Measurements from ENCODE around the gene HNRNPAB. TPM values are rescaled to one million over a fixed set of nuclear protein-coding genes. Genes with fewer than 3 reads are reported as not detected.
"Not testable (repeated sequence)": the region's sequence is repeated elsewhere in the genome, so short reads cannot be mapped to it uniquely, and the experiment has no call there.

The HNRNPAB gene
- total RNA-seq, 2 experiments from 2014 or later = 185 to 215 TPM

DNA sequence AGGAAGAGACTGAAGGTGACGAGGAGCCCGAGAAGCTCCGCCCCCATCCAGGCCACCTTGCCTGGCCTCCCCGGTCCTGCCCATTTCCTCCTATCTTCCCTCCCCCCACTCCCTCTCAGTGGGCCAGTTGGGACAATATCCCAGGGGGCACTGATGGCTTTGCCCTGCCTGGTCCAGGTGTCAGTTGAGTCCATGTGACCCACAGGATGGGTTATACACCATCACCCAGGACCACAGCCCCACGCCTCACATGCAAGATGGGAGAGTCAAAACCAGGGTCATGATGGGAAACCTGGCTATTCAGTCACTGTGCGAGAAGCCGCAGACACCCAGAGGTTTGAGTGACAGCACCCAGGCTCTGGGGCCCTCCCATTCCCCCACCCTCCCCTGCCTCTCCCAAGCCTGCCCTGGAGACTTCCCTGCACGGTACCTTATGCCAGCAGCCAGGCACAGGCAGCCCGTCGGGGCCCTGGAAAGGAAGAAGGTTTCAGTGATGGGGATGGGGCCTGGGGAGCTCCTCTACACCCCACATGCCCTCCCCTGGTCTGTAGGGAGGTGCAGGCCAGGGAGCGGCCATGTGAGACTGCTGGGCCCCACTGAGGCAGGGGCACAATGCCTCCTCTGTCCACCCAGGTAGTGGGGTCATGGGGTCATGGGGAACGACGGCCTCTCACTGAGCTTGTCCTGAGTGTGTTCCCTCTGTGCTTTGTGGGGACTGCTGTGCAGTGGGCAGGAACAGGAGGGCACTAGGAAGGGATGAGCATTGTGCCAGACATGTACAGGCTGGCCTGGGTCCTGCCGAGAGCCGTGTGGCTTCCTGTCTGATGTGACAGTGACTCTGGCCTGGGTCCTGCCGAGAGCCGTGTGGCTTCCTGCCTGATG, 34.6 kb downstream of the HNRNPAB start:
- H3K9me3 Mint-ChIP-seq = no peaks in the 10 kb centered on the region
- no peaks in the 10 kb centered on the region for H3K36me3 Mint-ChIP-seq (ENCODE audit: low read depth)
- ChIA-PET CTCF (interaction anchor here (1.4 to 2.2 kb wide), 2 partner anchors 11 to 38 kb away, joined by 3 to 6 read pairs; no protein-coding TSS in a partner anchor), POLR2A (no interaction called here)
- DNase-seq = peak; percentile 26
- no peaks in the 10 kb centered on the region for H3K27me3 Mint-ChIP-seq
- peak overlapping the region; percentile 94 for H3K27ac Mint-ChIP-seq
- no peak overlapping the region for H3K4me3 Mint-ChIP-seq
- peaks cover 77% of the 10 kb centered on the region for H3K4me1 Mint-ChIP-seq

DNA sequence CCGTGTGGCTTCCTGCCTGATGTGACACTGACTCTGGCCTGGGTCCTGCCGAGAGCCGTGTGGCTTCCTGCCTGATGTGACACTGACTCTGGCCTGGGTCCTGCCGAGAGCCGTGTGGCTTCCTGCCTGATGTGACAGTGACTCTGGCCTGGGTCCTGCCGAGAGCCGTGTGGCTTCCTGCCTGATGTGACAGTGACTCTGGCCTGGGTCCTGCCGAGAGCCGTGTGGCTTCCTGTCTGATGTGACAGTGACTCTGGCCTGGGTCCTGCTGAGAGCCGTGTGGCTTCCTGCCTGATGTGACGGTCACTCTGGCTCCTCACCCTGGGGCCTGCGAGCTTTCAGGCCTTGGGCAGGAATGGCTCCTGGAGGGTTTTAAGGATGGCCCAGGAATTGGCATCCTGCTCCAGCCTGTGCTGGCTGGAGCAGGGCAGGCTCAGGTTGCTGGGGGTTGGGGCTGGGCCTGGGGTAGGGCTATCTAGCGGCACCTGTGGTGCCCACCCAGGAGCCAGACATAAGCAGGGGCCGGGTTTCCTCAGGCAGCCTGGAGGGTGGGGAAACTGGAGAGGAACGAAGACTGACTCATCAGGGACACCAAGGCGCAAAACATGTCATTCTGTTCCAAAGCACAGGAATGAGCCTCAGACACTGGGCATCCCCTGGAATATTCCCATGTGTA, 35.4 kb downstream of the HNRNPAB start:
- H3K36me3 Mint-ChIP-seq (ENCODE audit: low read depth); POLR2A ChIA-PET; H3K9me3 Mint-ChIP-seq; H3K27me3 Mint-ChIP-seq: not testable (repeated sequence)
- Mint-ChIP-seq H3K27ac (peak overlapping the region; percentile 90), H3K4me1 (peaks cover 69% of the 10 kb centered on the region), H3K4me3 (peak overlapping the region; percentile 36)
- CTCF ChIA-PET = interaction anchor here (2.2 kb wide), 1 partner anchor 12 kb away, joined by 6 read pairs; no protein-coding TSS in a partner anchor
- peak; percentile 33 for DNase-seq

DNA sequence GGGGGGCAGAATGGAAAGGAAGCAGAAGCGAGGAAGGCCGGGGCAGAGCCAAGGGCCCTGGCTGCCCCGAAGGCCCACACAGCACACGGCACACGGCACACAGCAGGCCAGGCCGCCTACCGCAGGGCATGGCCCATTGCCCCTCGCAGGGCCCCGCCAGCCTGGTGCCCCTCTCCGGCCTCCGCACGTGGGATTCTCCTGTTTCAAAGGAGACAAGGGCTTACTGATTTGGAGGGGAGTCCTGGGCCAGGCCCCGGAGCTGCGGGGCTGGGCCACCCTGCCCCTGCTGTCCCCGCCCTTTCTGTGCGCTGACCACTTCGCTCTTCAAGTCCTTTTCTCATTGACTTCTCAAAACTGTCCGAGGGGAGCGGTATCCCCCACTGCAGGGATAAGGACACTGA, 36.0 kb downstream of the HNRNPAB start:
- no peaks in the 10 kb centered on the region for H3K27me3 Mint-ChIP-seq
- peaks cover 63% of the 10 kb centered on the region for H3K4me1 Mint-ChIP-seq
- ChIA-PET POLR2A (no interaction called here), CTCF (no interaction called here)
- peak overlapping the region; percentile 95 for H3K27ac Mint-ChIP-seq
- H3K36me3 Mint-ChIP-seq (ENCODE audit: low read depth) = no peaks in the 10 kb centered on the region
- no peak for DNase-seq
- H3K4me3 Mint-ChIP-seq = peak overlapping the region; percentile 71
- H3K9me3 Mint-ChIP-seq = no peaks in the 10 kb centered on the region

DNA sequence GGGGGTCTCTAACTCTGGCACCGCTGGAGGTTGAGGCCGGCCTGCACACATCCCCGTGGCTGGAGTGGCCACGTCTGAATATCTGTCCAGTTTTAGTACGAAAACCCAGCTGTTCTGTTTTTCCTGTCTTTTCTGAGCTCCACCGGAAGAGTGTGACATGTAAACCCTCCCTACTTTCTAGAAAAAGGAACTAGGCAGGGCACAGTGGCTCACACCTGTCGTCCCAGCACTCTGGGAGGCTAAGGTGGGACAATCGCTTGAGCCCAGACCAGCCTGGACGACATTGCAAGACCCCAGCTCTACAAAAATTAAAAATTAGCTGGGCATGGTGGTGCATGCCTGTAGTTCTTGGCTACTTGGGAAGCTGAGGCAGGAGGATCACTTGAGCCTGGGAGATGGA, 36.4 kb downstream of the HNRNPAB start:
- DNase-seq = no peak
- Mint-ChIP-seq H3K9me3 (no peaks in the 10 kb centered on the region), H3K4me1 (peaks cover 59% of the 10 kb centered on the region), H3K36me3 (ENCODE audit: low read depth) (no peaks in the 10 kb centered on the region), H3K27me3 (no peaks in the 10 kb centered on the region), H3K4me3 (peak overlapping the region; percentile 71), H3K27ac (peak overlapping the region; percentile 95)
- ChIA-PET POLR2A (no interaction called here), CTCF (interaction anchor here (0.9 kb wide), 1 partner anchor 11 kb away, joined by 3 read pairs; no protein-coding TSS in a partner anchor)

DNA sequence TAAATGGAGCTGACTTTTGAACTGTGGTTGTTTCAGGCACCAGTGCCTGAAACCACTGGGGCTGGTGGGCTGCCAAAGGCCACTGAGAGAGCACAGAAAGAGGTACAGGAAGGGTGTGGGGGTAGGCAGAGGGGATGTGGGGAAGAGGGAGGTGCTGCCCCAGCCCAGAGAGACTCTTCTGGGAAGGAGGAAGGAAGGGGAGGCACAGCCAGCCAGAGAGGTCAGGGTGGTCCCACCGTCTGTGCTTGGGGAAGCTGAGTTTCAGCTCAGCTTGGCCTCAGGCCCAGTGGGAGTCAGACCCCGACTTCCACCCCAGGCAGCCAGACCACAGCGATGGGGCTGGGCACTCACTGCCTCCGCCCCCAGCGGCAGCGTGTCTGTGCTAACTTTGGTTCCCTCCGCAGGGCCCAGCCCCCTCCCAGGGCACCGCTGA, 36.9 kb downstream of the HNRNPAB start:
- Mint-ChIP-seq H3K4me3 (peak overlapping the region; percentile 71), H3K4me1 (peaks cover 57% of the 10 kb centered on the region), H3K27me3 (no peaks in the 10 kb centered on the region), H3K27ac (peak overlapping the region; percentile 95), H3K36me3 (ENCODE audit: low read depth) (no peaks in the 10 kb centered on the region), H3K9me3 (no peaks in the 10 kb centered on the region)
- CTCF ChIA-PET = interaction anchor here (0.9 kb wide), 1 partner anchor 10 kb away, joined by 3 read pairs; no protein-coding TSS in a partner anchor
- no peak for DNase-seq
- POLR2A ChIA-PET = no interaction called here

DNA sequence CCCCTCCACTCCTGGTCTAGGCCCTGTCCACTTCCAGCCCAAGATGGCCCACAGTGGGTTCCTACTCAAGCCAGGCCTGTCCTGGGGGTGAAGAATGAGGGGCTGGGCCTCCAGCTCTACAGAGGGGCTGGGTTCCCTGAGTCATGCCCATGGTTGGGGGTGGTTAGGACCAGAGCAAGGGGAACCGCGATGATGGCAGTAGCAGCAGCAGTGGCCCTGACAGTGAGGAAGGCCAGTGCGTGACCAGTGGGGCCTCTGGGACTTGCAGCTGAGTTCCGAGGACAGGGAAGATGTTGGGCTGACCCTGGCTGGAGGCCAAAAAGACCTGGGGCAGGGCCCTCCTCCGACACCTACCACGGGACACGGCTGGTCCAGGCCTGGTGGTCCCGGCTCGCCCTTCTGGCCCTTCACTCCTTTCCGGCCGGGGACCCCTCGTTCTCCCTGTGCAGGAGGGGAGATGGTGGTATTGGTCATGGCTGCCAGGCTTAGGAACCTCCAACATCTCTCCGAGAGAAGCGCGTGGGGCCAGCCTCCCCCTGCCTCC, 37.4 kb downstream of the HNRNPAB start:
- DNase-seq = no peak
- Mint-ChIP-seq H3K4me1 (peaks cover 52% of the 10 kb centered on the region), H3K27ac (peak overlapping the region; percentile 50), H3K4me3 (peak overlapping the region; percentile 71), H3K36me3 (ENCODE audit: low read depth) (no peaks in the 10 kb centered on the region), H3K27me3 (no peaks in the 10 kb centered on the region), H3K9me3 (no peaks in the 10 kb centered on the region)
- CTCF ChIA-PET = interaction anchor here (0.9 kb wide), 1 partner anchor 10 kb away, joined by 3 read pairs; no protein-coding TSS in a partner anchor
- POLR2A ChIA-PET = no interaction called here

DNA sequence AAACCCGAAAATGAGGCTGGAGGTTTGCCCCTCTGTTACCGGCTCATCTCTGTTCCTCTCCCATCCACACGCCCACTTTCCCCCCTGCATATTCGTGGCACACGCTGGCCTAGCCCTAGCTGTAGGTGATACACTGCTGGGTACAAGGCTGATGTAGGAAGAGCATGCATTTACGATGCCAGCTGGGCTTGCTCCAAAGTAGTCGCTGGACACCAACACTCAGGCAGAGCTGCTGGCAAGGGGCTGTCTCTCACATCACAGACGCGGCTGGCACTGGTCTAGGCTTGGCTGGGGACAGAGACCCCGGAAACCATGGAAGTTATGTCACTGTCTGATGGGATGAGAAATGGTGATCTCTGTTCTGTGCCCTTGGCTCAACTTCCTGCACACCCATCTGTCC, 38.1 kb downstream of the HNRNPAB start:
- DNase-seq = no peak
- CTCF ChIA-PET = no interaction called here
- POLR2A ChIA-PET = no interaction called here
- peak overlapping the region; percentile 58 for H3K27ac Mint-ChIP-seq
- H3K9me3 Mint-ChIP-seq = no peaks in the 10 kb centered on the region
- H3K4me3 Mint-ChIP-seq = peak overlapping the region; percentile 37
- H3K27me3 Mint-ChIP-seq = no peaks in the 10 kb centered on the region
- H3K4me1 Mint-ChIP-seq = peaks cover 46% of the 10 kb centered on the region
- no peaks in the 10 kb centered on the region for H3K36me3 Mint-ChIP-seq (ENCODE audit: low read depth)

DNA sequence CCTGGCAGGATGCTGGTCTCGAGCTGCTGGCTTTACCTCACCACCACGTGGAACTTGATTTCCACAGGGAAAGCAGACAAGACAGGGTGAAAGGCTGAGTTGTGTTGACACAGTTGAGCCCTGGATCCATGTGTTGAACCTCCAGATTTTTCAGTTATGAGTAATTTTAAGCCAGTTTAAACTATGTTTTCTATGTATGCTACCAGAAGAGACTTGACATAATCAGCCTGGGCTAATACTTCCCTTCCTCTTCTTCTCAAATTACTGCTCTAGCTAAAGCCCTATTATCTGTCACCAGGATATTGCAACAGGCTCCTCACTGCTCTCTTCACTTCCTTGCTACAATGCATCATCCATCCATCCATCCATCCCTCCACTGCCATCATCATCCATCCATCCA, 40.2 kb downstream of the HNRNPAB start:
- Mint-ChIP-seq H3K27me3 (no peaks in the 10 kb centered on the region), H3K9me3 (no peaks in the 10 kb centered on the region), H3K4me3 (no peak overlapping the region), H3K36me3 (ENCODE audit: low read depth) (no peaks in the 10 kb centered on the region), H3K27ac (no peak overlapping the region), H3K4me1 (peaks cover 36% of the 10 kb centered on the region)
- CTCF ChIA-PET = interaction anchor here (1.6 kb wide), 1 partner anchor 10 kb away, joined by 9 read pairs; no protein-coding TSS in a partner anchor
- DNase-seq = no peak
- POLR2A ChIA-PET = no interaction called here

DNA sequence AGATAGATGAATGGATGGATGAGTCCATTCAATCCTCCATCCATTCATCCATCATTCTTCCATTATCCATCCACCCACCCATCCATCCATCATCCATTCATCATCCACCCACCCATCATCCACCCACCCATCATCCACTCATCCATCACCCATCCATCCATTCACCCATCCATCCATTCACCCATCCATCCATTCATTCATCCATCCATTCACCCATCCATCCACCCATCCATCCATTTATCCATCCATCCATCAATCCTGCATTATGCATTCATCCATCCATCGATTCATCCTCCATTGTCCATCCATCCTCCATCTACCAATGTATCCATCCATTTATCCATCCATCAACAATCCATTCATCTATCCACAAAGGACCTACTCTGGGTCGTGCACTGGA, 41.1 kb downstream of the HNRNPAB start:
- no peak for DNase-seq
- Mint-ChIP-seq H3K4me1 (peaks cover 38% of the 10 kb centered on the region), H3K4me3 (no peak overlapping the region), H3K27me3 (no peaks in the 10 kb centered on the region), H3K27ac (no peak overlapping the region), H3K9me3 (no peaks in the 10 kb centered on the region), H3K36me3 (ENCODE audit: low read depth) (no peaks in the 10 kb centered on the region)
- ChIA-PET POLR2A (no interaction called here), CTCF (no interaction called here)

DNA sequence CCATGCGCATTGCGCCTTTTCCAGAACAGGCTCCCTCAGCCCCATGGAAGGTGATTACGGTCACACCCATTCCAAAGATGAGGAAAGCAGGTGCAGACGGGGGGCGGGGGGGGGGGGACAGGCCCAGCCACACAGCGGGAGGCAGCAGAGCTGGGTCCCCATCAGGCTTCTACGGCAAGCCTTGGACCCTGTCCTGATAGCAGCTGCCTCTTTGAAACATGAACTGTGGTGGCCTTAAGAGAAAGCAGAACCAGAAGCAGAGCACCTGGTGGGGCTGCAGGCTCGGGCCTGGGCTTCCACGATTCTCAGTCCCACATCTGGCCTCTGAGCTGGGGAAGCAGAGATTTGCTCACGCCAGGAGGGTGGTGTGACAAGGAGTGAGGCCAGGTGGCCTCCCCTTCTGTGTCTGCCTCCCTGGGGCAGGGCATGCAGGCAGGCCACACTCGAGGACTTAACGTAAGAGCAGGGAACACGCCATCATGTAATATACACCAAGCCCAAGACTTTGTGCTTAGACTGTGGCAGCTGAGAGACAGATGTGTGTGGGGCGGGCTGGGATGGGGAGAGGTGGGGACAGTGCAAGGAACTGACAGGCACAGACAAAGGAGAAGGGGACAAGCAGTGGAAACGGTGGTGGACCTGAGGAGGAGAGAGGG, 42.4 kb downstream of the HNRNPAB start:
- CTCF ChIA-PET = no interaction called here
- H3K9me3 Mint-ChIP-seq = no peaks in the 10 kb centered on the region

DNA sequence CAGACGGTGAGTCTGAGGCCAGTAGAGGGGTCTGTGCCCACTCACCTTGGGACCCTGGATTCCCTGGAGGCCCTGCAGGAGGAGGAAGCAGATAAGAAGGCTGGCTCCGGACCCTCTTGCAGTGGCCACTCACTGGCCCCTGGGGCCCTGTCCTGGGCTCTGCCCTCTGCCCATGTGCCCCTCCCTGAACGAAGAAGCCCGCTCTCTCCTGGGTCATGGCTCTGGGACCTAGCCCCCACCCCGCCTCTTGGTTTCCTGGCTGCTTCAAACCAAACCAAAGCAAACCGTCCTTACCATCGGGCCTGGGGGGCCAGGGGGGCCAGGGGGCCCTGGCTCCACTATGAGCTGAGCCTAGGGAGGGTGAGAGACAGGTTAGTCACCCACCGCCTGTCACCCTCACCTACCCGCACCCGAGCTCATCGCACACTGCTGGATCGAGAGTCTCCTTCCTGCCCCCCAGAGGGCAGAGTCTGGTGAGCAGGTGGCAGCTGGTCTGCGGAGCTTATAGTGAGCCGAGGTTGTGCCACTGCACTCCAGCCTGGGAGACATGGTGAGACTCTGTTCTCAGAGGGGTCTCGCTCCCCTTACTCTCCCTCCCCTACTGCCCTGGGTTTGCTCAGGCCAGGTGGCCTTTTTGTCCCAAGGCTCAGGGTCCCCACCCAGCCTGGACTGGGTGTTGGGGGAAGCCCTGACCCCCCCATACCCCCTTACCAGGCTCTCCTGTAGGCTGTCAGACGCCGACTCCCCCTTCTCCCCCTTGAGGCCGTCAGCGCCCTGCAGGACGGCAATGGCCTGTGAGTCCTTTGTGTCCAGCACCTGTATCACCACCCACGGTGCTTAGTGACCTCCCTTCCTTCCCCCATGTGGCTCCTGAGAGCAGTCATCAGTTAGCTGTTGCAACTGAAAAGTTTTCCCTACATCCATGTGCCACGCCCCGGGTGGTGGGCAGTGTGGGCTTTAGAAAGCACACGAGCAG, 43.4 kb downstream of the HNRNPAB start:
- Mint-ChIP-seq H3K36me3 (ENCODE audit: low read depth) (no peaks in the 10 kb centered on the region), H3K27ac (no peak overlapping the region), H3K4me1 (peaks cover 17% of the 10 kb centered on the region), H3K9me3 (no peaks in the 10 kb centered on the region), H3K27me3 (no peaks in the 10 kb centered on the region), H3K4me3 (no peak overlapping the region)
- ChIA-PET CTCF (interaction anchor here (1.3 kb wide), 1 partner anchor 11 kb away, joined by 4 read pairs; no protein-coding TSS in a partner anchor), POLR2A (no interaction called here)
- no peak for DNase-seq

More for the DNA sequence above, 42.4 kb downstream of the HNRNPAB start:
- POLR2A ChIA-PET = no interaction called here
- H3K36me3 Mint-ChIP-seq (ENCODE audit: low read depth) = no peaks in the 10 kb centered on the region
- H3K27me3 Mint-ChIP-seq = no peaks in the 10 kb centered on the region
- no peak overlapping the region for H3K4me3 Mint-ChIP-seq
- DNase-seq = no peak
- peaks cover 25% of the 10 kb centered on the region for H3K4me1 Mint-ChIP-seq
- no peak overlapping the region for H3K27ac Mint-ChIP-seq

DNA sequence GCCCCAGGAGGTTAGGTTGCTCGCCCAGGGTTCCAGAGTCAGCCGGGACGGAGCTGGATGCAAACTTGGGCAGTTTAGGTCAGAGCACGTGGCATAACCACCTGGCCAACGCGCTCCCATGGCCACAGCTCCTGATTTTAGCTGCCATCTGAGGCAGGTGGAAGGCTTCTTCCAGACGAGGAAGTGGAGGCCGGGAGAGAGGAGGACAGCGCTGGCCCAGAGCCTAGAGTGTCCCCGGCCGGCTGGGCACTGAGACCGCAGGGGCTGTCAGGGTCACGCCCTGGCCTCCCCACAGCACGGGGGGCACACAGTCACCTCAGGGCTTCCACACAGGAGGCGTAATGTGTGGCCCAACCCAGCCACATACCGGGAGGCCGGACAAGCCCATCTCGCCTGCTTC, 44.4 kb downstream of the HNRNPAB start:
- no peak for DNase-seq
- H3K4me1 Mint-ChIP-seq = peaks cover 17% of the 10 kb centered on the region
- no peak overlapping the region for H3K4me3 Mint-ChIP-seq
- no peak overlapping the region for H3K27ac Mint-ChIP-seq
- ChIA-PET CTCF (interaction anchor here (1.3 kb wide), 1 partner anchor 12 kb away, joined by 4 read pairs; no protein-coding TSS in a partner anchor), POLR2A (no interaction called here)
- no peaks in the 10 kb centered on the region for H3K27me3 Mint-ChIP-seq
- no peaks in the 10 kb centered on the region for H3K36me3 Mint-ChIP-seq (ENCODE audit: low read depth)
- no peaks in the 10 kb centered on the region for H3K9me3 Mint-ChIP-seq

Measured in activated CD4-positive, alpha-beta T cell treated with anti-CD3 and anti-CD28 coated beads, Interleukin-2, amount 10 ng/mL, durations not matched to agents 7 days and 5 days (primary cell).